Epithelial cell of proximal tubule (primary cell): Measurements from ENCODE around the gene C1QC. TPM values are rescaled to one million over a fixed set of nuclear protein-coding genes. Genes with fewer than 3 reads are reported as not detected.
"Not testable (repeated sequence)": the region's sequence is repeated elsewhere in the genome, so short reads cannot be mapped to it uniquely, and the experiment has no call there.

ENCODE experiments used
- DNase-seq: peaks from one replicate; pipeline ENCODE4 v3.0.0-alpha.2; 2011; ENCODE audit warnings: low read depth
- H3K4me3 ChIP-seq: 2 replicates; pipeline ENCODE4 v1.5.1; 2011; ENCODE audit warnings: low read depth, mild to moderate bottlenecking, low read length
- CTCF ChIP-seq: conservative IDR thresholded peaks from 2 replicates; pipeline ENCODE4 v1.5.1; 2012; ENCODE audit warnings: low read depth, mild to moderate bottlenecking, low read length
- total RNA-seq: library from RNA; depleted of rRNA; stranded (reverse); fragments of >200 nt; gene quantifications from 2 replicates; pipeline ENCODE4 v1.2.3, GENCODE V29; 2015

The C1QC gene
- total RNA-seq, 1 donor from 2014 or later, result not detected

GRCh38 chr1:22674410-22674749, 30.9 kb downstream of the C1QC start:
- DNase-seq, result no peak
- no peak overlapping the region for H3K4me3 ChIP-seq
- no peak for TF ChIP-seq CTCF

DNA sequence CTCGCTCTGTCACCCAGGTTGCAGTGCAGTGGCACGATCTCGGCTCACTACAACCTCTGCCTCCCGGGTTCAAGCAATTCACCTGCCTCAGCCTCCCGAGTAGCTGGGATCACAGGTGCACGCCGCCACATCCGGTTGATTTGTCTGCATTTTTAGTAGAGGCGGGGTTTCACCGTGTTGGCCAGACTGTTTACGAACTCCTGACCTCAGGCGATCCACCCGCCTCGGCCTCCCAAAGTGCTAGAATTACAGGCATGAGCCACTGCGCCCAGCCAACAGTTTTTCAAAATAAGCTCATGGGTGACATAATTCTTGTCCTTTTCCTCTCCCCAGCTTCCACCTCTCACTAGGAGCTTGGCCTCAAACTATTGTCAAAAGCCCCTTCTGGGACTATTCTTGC, 32.7 kb downstream of the C1QC start:
- H3K4me3 ChIP-seq, DNase-seq: not testable (repeated sequence)

- TF ChIP-seq CTCF, result no peak
- no peak for DNase-seq
- H3K4me3 ChIP-seq, result no peak overlapping the region
Measured at GRCh38 chr1:22676916-22677583, 33.6 kb downstream of the C1QC start.

DNA sequence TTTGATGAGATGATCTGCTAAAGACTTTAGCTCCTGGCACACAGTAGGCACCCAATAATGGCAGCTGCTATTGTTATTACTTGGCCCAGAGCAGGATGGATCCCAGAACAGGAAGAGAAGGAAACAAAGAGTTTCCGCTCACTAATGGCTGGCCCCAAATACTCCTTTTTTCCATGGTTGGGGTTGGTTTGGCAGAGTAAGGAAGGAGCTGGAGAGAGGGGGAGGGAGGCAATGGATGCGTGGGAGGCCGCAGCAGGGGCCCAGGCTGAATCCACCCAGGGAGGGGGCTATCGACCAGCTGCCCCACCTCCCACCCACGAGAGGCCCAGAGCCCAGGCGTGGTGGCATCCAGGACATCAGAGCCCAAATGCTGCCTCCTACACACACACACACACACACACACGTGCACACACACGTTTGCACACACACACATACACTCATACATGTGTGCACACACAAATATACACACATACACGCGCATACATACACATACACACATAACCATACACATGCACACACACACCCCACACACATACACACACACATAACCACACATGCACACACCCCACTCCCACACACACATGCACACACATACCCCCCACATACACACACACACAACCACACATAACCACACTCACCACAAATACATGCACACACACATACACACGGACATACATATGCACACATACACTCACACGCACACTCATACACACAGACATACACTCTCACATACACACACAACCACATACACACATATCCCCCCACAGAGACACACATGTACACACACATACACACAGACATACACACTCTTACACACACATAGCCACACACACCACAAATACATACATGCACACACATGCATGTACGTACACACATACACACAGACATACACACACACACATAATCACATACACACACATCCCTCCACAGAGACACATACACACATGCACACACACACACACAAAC, 34.8 kb downstream of the C1QC start:
- no peak for DNase-seq
- H3K4me3 ChIP-seq, result no peak overlapping the region
- no peak for TF ChIP-seq CTCF

DNA sequence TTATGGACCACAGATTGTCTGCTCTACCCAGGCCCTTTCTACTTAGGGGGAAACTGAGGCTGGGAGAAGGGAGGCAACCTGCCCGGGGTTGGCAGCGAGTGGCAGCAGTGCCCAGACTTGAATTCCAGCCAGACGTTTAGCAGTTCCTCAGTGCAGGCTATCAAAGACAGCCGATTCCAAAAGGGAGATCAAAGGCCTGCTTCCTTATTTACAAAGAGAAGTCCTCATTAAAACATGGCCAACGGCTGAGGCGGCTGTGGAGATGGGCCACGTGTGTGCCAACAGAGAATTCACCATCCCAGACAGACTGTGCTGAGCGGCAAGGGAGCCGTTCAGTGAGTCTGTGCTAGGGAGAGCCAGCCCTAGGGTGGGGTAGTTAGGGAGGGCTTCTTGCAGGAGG, 37.3 kb downstream of the C1QC start:
- no peak overlapping the region for H3K4me3 ChIP-seq
- DNase-seq, result no peak
- no peak for TF ChIP-seq CTCF

DNA sequence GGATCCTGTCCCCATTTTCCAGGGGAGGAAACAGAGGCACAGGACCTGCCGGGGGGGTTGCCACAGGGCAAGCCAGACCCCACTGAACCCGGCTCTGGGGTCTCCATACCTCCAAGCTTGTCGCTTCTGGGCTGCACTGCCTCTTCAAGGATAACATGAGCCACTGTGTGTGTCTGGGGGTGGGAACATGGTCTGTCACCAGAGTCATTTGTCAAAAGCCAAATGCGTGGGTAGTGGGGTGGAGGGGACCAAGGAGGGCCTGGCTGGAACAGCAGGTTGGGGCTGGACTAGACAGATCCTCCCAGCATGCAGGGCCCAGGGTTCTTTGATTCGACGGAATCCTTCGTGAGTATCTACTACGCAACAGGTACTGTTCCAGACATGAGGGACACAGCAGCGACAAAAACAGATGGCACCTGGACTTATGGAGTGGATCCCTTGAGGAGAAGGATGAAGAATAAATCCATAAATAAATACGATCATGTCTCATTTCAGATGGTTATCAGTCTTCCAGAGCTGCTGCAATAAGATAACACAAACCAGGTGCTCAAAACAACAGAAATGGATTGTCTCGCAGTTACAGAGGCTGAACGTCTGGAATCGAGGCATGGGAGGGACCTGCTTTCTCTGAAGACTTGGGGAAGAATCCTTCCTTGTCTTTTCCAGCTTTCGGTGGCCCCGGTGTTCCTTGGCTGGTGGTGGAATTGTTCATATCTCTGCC, 38.3 kb downstream of the C1QC start:
- H3K4me3 ChIP-seq, result no peak overlapping the region
- TF ChIP-seq CTCF, result no peak

GRCh38 chr1:22683547-22683946, 40.1 kb downstream of the C1QC start:
- no peak for TF ChIP-seq CTCF
- no peak for DNase-seq
- H3K4me3 ChIP-seq, result no peak overlapping the region

More for the DNA sequence above, 38.3 kb downstream of the C1QC start:
- no peak for DNase-seq
